ENCODE measurements around the gene SH2D4B.

The SH2D4B gene

DNA sequence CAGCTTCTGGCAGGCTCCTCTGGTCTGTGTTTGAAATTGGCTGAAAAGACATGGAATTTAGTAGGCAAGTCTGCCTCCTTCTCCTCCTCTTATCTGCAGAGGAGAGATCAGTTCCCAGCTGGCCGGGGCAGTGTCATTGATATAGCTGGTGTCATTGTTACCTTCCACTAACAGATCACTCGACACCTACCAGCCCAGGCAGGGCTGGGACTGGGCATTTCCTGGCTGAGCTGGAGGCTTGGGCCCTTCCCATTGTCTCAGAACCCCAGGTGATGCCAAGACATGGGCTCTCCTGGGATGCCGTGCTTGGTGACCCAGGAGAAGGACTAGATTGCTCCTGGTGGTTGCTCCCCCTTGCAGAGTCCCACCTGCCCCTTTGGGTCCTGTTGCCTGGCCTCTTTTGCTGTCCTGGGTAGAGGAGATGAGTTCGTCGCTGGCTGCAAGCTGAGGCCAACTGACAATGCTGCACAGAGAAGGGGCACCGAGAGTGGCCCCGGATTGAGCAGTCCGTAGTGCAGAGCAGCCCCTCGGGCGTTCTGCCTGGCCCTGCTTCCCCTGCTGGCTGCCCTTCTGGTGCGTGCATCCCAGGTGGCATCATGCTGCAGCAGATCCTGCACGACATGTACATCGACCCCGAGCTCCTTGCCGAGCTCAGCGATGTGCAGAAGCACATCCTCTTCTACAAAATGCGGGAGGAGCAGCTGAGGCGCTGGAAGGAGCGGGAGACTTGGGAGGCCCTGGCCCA, at the start of gene SH2D4B:
Gene SH2D4B, plus strand, starts transcription at position 167 of the 745 bp plus-strand sequence. Its CDS starts 430 bp downstream, at position 597.
- peak; percentile 41 for DNase-seq (ENCODE audit: low spot score)

DNA sequence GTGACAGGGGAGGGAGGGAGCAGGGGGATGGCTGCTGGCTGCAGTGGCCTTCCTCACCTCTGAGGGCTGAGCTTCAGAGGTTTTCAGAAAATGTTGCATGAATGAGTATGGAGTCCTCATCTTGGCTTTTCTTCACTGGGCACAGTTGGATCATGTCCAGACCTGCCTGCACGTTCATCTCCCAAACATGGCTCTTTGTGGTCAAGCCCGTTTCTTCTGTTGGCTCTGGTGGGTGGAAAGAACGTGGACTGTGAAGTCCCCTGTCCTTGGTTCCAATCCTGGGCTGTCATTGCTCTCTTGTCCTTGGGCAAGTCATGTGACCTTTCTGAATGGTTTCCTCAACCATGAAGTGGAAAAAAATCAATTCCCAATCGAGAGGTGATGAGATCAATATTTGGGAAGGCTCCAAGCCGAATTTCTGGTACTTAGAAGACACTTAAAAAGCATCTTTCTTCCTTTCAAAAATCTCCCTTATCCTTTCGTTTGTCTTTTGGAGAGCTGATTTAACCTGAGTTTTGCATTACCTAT, 49.1 kb upstream of the SH2D4B start:
- DNase-seq (ENCODE audit: low spot score): no peak

DNA sequence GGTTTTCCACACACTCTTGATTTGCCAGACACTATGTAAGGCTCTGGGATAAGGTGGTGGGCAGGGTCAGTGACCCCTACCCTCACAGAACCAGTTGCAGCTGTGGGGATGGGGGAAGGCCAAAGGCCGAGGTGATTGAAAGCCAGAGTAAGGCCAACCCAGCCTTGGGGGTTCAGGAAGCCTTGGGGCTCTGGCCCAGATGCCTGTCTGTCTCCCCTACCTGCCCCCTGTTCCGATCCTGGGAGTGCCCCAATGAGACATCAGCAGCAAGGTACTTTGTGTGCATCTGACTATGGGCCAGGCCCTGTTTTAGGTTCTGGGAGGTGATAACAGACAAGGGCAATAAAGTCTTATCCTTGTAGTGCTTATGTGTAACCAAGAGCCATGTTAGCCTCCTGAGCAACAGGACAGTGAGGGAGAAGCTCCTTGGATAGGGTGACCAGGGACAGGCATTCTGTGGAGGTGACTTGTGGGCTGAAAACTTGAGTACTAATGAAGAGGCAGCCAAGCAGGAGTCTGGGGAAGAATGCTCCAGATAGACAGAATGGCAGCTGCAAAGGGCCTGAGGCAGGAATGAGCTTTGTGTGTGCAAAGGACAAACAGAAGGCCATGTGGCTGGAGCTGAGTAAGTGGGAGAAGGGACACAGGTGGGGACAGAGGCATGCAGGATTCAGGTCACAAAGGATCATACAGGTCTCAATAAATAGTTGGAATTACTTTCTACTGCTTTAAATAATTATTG, 48.2 kb upstream of the SH2D4B start:
- DNase-seq (ENCODE audit: low spot score): no peak

DNA sequence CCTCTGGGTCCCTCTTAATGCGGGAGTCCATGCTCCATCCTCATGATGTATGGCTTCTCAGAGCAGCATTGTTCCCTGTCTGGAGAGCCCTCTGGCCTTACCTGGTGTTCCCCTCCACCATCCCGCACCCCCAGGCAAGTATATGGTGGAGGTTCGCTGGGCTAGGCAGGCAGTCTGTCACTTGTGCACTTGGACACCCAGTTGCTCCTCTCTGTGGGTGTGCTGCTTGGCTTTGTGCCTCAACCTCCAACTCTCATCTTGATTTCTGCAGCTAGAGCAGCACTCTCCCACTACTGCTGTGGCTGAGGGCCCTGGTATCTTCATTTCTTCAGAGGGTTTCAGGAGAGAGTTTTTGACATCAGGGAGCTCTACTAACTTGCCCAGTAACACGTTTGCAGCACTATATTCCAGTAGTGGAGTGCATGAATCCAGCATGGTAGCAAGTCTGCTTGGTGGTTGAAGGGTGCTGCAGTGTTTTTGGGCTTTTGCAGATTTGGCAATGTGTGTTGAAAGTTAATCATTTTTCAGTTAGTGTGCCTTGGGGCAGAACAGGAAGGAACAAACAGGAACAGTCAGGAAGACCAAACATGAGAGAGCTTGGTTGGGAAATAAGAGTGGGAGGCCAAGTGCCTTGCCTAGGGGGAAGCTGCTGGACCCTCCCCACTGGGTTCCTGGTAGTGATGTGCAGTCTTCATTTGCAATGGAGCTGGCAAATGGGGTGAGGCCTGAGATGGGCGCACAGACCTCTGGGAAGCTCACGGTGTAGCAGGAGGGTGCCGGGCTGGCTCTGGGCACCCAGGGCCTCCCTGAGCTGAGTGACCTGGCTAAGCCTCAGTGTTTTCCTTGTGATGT, 46.2 kb upstream of the SH2D4B start:
- DNase-seq (ENCODE audit: low spot score): no peak

DNA sequence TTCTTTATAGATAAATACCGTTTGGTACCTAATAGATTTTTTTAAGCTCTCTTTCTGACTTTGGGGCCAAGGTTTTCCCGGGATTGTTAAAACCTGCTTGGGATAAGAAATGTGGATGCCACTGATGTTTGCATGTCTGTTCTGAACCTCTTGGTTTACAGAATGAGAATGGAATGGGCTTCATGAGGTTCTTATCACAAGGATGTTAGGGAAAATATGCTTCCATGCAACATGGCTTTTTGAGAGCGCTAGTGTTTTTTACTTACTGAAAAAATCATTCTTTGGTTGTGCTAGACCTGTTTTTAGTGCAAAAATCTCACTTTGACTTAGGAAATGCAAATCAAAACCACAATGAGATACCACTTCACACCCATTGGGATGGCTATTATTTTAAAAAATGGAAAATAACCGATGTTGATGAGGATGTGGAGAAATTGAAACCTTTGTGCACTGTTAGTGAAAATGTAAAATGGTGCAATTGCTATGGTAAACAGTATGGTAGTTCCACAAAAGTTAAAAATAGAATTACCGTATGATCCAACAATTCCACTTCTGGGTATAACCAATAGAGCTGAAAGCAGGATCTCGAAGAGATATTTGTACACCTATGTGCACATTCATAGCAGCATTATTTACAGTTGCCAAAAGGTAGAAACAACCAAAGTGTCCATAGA, 44.7 kb upstream of the SH2D4B start:
- DNase-seq (ENCODE audit: low spot score): no peak

DNA sequence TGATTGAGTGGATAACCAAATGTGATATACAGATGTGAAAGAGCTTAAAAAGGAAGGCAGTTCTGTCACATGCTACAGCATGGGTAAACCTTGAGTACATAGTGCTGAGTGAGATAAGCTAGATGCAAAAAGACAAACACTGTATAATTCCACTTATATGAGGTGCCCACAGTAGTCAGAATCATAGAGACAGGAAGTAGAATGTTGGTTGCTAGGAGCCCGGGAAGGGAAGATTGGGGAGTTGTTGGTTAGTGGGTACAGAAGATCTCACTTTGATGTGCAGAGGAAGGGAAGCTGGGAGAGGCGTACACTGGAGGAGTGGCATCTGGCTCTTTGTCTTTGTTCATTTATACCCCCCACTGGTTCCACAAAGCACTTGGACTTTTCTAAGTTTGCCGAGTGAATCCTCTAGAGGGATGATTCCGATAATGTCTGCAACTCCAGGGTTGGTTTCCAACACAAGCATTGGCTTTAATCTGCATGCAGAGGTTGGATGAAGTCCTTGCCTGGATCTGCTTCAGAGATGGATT, 44.1 kb upstream of the SH2D4B start:
- no peak for DNase-seq (ENCODE audit: low spot score)

DNA sequence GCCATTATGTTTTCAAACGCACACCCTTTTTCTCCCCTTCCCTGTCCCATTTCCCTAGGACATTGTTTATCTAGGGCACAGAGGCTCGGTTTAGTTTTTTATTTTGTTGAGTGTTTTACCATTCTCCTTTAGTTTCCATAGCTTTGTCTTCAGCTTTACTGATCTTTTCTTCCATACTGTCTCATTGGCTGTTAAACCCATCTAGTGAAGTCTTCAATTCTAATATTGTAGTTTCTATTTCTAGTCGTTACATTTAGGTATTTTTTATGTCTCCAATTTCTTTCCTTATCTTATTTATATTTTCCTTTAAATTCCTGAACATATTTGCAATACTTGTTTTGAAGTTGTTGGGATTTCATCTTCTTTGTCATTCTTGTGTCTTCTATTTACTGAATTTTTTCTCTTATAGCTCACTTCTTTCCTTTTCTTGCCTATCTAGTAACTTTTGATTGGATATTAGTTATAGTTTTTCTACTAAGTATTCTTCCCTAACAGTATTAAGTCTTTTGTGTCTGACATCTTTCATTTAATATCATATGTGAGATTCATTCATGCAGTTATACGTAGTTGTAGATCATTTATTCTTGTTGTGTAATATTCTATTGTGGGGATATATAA, 41.0 kb upstream of the SH2D4B start:
- DNase-seq (ENCODE audit: low spot score): no peak

DNA sequence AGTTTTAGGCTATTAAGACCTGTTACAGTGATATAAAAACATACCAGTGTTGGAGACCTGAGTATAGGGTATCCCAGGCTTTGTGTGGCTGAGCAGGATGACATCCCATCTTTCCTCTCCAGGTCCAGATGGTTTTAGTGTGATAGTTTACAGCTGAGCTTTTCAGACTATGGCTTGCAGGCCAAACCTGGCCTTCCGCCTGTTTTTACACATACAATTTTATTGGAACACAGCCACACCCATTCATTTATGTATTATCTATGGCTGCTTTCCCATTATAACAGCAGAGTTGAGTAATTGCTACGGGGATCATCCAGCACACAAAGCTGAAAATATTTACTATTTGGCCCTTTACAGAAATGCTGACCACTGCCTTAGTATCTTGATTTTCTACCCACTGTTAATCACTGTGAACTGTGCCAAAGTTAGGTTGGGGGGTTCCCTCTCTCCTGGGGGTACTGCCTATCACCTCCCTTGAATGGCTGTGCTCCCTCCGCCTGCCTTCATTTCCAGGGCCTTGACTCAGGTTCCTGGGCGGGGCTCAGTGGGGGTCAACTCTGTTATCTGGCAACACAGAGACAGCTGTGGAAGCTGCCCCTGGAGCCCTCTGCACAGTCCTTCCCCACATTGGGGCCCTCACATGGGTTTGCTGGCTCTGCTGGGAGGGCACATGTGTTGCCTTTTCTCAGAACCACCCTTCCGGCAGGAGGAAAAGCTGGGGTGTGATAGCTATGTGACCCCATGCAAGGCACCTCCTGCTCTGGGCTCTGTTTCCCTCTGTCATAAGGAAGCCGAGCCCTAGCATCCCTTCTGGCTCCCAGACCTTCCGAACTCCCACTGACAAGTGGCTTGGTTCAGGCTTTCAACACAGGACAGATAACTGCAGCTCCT, 40.3 kb upstream of the SH2D4B start:
- DNase-seq (ENCODE audit: low spot score): no peak

DNA sequence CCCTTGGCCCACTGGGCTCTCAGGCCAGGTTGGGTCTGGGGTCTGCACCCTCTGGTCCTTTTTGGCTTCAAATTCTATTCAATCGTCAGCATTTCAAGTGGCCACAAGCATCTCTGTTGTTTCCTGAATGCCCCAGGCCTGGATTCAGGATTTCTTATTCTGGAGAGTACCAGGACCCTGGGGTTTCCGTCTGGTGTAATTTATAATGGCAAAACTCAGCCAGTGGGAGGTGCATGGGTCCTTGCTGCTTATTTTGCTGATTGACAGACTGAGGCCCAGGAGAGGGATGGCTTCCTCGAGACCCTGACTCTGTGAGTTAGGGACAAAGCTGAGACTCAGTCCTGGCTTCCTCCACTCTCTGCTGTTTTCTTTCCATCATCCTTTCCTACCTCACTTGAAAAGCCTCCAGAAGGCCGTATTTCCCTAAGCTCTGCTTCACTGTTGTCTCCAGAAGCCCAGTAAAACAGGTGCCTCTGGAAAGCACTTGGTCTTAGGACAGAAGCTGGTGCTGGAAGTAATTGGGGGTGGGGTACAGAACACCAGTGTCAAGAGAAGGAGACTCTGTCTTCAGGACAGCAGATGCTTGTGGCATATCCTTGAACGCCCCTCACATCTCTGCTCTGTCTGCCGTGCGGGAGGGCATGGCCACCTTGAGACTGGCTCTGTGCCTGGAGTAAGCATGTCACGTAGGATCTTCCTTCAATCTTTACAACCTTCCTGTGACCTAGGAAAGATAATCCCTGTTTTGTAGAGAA, 39.4 kb upstream of the SH2D4B start:
- no peak for DNase-seq (ENCODE audit: low spot score)

DNA sequence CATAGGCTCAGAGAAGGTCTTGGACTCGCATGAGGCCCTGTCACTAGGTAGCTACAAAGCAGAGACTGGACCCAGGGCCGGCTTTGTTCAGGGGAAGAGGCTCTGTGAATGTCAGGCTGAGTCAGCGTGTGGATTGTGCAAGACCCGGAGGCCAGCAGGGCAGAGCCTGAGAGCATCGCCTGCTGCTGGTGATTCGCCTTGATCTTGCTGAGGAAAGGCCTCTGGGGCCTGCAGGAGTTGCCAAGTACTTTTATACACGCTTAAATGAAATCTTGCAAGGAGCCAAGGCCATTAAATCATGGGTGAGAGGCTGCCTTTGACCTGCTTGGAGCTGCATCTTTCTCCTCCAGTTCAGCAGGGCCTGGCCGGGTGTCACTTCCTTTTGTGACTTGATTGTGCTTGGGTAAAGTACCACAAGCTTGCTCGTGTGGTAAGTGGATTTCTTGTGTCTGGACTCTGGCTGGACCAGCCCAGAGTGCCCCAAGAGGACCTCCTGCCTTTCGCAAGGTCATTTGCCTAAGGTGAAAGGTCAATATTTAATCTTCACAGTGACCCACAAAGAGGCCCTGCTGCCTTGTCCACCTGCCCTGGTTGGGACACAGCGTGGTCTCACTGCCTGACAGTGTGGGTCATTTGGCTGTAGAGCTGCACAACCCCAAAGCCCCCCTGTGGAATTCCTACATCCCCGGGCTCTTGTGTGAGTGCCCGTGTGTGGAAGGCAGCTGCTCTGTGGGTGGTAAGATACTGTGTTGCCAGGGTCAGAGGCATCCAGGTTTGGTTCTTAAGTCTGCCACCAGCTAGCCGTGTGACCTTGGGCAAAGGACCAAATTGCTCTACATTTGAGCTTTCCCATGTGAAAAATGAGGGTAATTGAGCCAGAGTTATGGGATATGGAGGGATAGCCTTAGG, 38.6 kb upstream of the SH2D4B start:
- DNase-seq (ENCODE audit: low spot score): no peak

DNA sequence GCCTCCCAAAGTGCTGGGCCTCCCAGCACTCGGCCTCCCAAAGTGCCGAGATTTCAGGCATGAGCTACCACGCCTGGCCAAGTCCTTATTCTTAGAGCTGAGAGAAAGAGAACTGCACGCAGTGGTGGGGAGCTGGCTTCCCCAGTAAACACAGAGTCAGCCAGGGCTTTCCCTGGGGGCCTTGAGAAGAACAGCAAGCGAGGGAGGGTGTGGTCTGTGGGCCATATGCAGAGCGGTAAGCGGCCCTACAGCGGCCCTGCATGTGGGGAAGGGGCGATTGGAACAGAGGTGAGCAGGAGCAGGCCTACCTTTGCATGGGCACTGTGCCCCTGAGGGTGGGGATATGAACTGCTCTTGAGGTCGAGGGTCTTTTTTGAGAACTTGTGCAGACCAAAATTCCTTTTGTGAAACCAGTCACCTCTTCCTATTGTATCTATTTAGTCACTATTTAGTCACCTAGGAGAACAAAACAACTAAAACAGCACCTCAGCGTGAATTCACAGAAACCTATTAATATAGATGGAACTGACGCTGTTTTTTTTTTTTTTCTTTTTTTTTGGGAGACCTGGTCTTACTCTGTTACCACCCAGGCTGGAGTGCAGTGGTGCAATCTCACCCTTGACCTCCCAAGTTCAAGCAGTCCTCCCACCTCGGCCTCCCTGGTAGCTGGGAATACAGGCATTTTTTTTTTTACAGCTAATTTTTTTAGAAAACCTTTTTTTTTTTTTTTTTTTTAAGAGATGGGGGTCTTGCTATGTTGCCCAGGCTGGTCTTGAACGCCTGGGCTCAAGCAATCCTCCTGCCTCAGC, 36.9 kb upstream of the SH2D4B start:
- no peak for DNase-seq (ENCODE audit: low spot score)

DNA sequence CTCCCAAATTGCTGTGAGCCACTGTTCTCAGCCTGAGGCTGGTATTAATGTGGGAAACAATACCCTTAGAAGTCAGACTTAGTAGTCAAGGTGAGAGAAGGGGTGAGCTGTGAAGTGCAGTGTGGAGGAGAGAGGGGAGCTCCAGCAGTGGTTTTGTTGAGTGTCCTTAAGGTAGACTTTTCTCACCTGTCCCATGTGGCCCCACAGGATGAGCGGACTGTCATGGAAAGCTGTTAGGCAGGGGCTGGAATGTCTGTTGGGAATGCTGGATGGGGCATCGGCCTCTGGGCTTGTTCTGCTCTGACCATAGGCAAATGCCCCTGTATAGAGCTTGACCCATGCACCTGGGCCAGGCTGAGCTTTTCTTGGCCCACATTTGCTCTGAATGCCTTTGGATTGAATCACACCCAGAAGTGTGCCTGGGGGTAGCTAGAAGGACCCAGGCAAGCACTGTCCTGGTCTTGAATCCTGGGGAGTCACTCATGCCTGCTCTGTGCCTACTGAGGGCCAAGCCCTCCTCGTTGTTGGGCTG, 36.3 kb upstream of the SH2D4B start:
- no peak for DNase-seq (ENCODE audit: low spot score)

DNA sequence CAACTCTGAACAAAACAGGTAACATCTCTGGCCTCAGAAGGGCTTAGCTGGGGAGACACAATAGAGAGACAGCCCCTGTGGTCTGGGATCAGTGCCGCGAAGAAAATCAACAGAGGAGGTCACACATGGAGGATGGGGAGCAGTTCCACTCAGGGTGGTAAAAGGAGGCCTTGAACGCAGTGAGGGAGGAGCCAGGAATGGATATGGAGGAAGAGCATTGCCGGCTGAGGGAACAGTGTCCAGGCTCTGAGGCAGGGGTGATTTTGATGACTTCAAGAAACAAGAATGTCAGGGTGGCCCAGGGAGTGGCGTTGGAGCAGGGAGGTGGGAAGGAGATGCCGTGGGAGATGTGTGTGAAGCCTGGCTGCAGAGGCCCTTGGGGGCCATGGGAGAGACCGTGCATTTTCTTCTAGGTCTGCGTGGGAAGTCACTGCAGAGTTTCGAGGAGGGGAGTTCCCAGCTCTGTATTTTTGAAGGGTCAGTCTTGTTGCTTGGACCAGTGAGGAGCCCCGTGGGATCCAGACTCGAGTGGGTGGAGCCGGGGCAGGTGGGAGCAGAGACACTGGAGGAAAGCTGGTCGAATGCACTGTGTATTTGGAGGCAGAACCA, 35.7 kb upstream of the SH2D4B start:
- no peak for DNase-seq (ENCODE audit: low spot score)

DNA sequence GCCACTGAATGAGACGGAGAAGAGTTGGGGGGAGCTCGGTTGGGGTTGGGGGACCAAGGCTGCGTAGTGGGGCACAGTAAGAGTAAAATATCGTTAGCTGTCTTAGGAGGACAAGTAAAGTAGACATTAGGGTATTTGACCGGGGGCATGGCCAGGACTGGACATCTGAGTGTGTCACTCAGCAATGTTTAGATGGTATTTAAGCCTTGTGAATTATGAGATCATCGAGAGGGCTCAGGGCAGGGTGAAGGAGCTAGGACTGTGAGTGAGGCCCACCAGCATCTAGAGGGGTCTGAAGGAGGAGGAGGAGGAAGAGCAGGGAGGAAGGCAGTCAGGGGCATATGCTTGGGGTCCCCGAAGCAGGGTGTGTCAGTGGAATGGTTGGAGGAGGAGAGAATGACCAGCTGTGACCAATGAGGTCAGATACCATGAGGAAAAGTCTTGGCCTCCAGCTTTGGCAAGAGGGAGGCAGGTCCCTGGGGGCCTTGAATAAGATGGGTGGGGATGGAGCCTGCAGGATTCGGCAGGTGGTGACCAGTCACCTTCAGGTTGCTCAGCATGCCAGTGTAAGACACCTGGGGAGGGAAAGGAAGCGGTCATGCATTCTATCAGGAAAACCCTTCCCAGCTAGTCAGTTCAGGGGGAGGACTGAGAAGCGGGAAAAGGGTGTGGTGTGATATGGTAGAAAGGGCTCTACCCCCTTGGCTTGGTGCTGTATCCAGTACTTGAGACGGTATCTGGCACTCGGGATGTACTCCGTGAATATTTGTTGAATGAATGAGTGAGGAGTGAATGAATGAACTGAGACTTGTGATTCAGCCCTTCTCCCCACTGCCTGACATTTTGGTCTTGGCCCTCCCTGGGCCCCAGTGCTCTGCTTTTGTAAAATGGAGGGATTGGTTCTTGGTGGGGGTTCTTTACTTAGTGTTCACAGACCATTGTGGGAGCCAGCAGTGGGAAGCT, 34.8 kb upstream of the SH2D4B start:
- no peak for DNase-seq (ENCODE audit: low spot score)

DNA sequence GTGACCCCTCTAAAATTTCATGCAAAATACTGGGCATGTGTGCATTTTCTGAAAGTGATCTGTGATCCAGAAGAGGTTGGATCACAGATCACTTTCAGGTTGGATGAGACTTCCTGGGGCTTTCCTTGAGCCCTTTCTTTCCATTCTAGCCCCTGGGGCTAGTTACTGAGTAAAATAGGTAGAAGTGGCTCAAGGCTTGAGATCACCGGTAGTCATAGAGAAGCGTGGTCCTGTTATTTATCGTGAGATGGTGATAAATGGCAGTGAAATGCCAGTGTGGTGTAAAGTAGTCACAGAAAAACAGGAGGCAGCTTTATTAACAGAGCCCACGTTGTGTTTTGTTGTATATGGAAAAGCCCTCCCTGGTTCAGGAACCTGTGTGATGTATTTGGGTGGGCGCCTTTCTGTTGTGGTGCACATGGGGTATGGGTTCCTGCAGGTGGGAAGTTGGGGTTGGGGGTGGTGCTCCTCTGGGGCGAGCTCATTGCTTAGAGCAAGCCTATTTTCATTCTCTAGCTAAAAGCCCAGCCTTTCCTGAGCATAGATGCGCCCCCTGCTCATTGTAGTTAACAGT, 34.0 kb upstream of the SH2D4B start:
- no peak for DNase-seq (ENCODE audit: low spot score)

Measured in ecto neural progenitor cell (in vitro differentiated cells).